Upper lobe of left lung (tissue), 6 donors: Measurements from ENCODE around the gene TTF1. TPM values are rescaled to one million over a fixed set of nuclear protein-coding genes. Genes with fewer than 3 reads are reported as not detected.
A peak's percentile ranks its signal among the peaks of the same experiment; 100 is the strongest.
"Not testable (repeated sequence)": the region's sequence is repeated elsewhere in the genome, so short reads cannot be mapped to it uniquely, and the experiment has no call there.

Experiments
- ATAC-seq, 2 donors: fragments of 200-7000 bp; cut with Tn5 transposase; one replicate each; pipeline ENCODE4 v1.9.1; 2022; ENCODE audit warnings: mild to moderate bottlenecking in 2 of 2, moderate library complexity in 2 of 2; ENCODE audit not compliant: low FRiP score in 2 of 2
- DNase-seq, 2 donors: peaks; one replicate each; pipeline ENCODE4 v3.0.0-alpha.2; 2019 to 2020
- H3K27ac ChIP-seq, 4 donors: fragments of 200-600 bp; sonication (generic); one replicate each; pipeline ENCODE4 v1.5.1; 2016 to 2019
- H3K27me3 ChIP-seq, 4 donors: fragments of 200-600 bp; sonication (generic); one replicate each; pipeline ENCODE4 v1.5.1; 2017 to 2019
- H3K36me3 ChIP-seq, 4 donors: fragments of 200-600 bp; sonication (generic); one replicate each; pipeline ENCODE4 v1.5.1; 2016 to 2019
- H3K4me1 ChIP-seq, 4 donors: fragments of 200-600 bp; sonication (generic); one replicate each; pipeline ENCODE4 v1.5.1; 2018 to 2019
- H3K4me3 ChIP-seq, 4 donors: fragments of 200-600 bp; sonication (generic); one replicate each; pipeline ENCODE4 v1.5.1; 2017 to 2019; ENCODE audit warnings: mild to moderate bottlenecking in 2 of 4, moderate library complexity in 1 of 4
- H3K9me3 ChIP-seq, 4 donors: fragments of 200-600 bp; sonication (generic); one replicate each; pipeline ENCODE4 v1.5.1; 2018 to 2019
- EP300 ChIP-seq, 4 donors: sonication (generic); formaldehyde crosslinking; IDR thresholded peaks; one replicate each; pipeline ENCODE4 v1.5.1; 2017; ENCODE audit warnings: antibody characterized with exemption in 4 of 4, control low read depth in 2 of 4
- POLR2A ChIP-seq, 4 donors: fragments of 450-650 bp; IDR thresholded peaks; one replicate each; pipeline ENCODE4 v1.5.1; 2016 to 2017; ENCODE audit warnings: antibody characterized with exemption in 4 of 4, mild to moderate bottlenecking in 2 of 4
- POLR2AphosphoS5 ChIP-seq, 2 donors: sonication (generic); formaldehyde crosslinking; IDR thresholded peaks; one replicate each; pipeline ENCODE4 v1.5.1; 2017; ENCODE audit warnings: antibody characterized with exemption in 2 of 2
- WGBS, 2 donors: methylation state at CpG; one replicate each; pipeline ENCODE4 v1.1.5; 2017 to 2018; 5-methylcytosine and 5-hydroxymethylcytosine counted together
- total RNA-seq, 6 donors: library from RNA; depleted of rRNA in 4 of 6; stranded (reverse); fragments of >200 nt in 4 of 6; gene quantifications; one replicate each; pipeline versions ENCODE4 v1.1.0 to v1.2.1, GENCODE V29; 2016 to 2021
- TF ChIP-seq, protein P1 (sequence below), 6 experiments: fragments of 450-650 bp in 4 of 6; fragments of 200-600 bp in 2 of 6; sonication (generic) in 2 of 6; IDR thresholded peaks; one replicate each; pipeline ENCODE4 v1.5.1; 2016 to 2019; ENCODE audit warnings: antibody characterized with exemption in 6 of 6
- donor health status: DM: no; HTN: no; CAD: no; lungs with moderate emphysema.
- donor health status: DM: no; HTN: yes; CAD: no; lungs with severe emphysema.

The TTF1 gene
- total RNA-seq, 6 donors from 2014 or later, result 7.7 to 16.9 (median 12.3) TPM

DNA sequence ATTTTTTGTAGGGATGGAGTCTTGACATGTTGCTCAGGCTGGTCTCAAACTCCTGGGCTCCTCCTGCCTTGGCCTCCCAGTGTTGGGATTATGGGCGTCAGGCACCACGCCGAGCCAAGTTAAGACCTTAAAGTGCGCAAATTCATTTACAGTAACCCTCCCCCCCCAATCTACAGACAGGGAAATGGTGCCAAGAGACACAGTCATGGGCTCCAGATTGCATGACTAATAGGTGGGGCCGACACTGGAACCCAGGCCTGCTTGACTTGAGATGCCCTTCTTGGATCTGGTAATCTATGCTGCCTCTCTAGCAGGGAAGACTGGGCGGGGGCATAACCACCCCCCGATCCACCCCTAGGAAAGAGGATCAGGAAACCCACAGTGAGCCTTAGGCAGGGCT is 19.5 kb downstream of the TTF1 start:
- peaks cover 7 to 15% (median 9%) of the 10 kb centered on the region in 4 donors for H3K4me1 ChIP-seq
- no peaks in the 10 kb centered on the region for H3K27me3 ChIP-seq
- peaks cover 45 to 87% (median 68%) of the 10 kb centered on the region in 4 donors for H3K36me3 ChIP-seq
- DNase-seq, result no peak
- H3K9me3 ChIP-seq, result no peaks in the 10 kb centered on the region
- no peak overlapping the region for H3K4me3 ChIP-seq
- H3K27ac ChIP-seq, result no peak overlapping the region
- 91 to 96% methylated on average over 7 of the region's 7 CpGs for WGBS, 2 donors
- TF ChIP-seq POLR2A (IDR thresholded peaks at IDR 0.05), result no peak
- TF ChIP-seq, protein P1, sequence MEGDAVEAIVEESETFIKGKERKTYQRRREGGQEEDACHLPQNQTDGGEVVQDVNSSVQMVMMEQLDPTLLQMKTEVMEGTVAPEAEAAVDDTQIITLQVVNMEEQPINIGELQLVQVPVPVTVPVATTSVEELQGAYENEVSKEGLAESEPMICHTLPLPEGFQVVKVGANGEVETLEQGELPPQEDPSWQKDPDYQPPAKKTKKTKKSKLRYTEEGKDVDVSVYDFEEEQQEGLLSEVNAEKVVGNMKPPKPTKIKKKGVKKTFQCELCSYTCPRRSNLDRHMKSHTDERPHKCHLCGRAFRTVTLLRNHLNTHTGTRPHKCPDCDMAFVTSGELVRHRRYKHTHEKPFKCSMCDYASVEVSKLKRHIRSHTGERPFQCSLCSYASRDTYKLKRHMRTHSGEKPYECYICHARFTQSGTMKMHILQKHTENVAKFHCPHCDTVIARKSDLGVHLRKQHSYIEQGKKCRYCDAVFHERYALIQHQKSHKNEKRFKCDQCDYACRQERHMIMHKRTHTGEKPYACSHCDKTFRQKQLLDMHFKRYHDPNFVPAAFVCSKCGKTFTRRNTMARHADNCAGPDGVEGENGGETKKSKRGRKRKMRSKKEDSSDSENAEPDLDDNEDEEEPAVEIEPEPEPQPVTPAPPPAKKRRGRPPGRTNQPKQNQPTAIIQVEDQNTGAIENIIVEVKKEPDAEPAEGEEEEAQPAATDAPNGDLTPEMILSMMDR (IDR thresholded peaks at IDR 0.05), result no peak
- TF ChIP-seq EP300 (IDR thresholded peaks at IDR 0.05), result no peak
- no peak for TF ChIP-seq POLR2AphosphoS5 (IDR thresholded peaks at IDR 0.05)
- no peak for ATAC-seq

DNA sequence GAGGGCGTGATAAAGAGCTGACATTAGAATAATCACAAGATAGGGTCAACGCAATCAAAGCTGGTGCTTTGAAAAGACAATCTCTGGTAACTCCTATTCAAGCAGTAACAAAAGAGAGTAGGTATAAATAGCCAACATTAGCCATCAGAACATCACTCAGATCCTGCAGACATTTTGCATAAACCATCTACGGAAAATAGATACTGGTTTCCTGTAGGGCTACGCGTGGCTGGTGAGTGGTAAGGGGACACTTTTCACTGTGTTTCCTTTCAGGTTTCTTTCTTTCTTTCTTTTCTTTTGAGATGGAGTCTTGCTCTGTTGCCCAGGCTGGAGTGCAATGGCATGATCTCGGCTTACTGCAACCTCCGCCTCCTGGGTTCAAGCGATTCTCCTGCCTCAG is 22.3 kb downstream of the TTF1 start:
- Histone ChIP-seq H3K4me1 (peaks cover 7 to 15% (median 9%) of the 10 kb centered on the region in 4 donors), H3K4me3 (no peak overlapping the region), H3K27ac (peak overlapping the region in 2 of 4 donors; percentile 38 to 70), H3K9me3 (no peaks in the 10 kb centered on the region), H3K36me3 (peaks cover 25 to 71% (median 40%) of the 10 kb centered on the region in 4 donors), H3K27me3 (no peaks in the 10 kb centered on the region)
- WGBS, 2 donors, result 75 to 76% methylated on average over 8 of the region's 8 CpGs
- DNase-seq, result no peak
- ATAC-seq, result no peak
- TF ChIP-seq, protein P1 (IDR thresholded peaks at IDR 0.05), result no peak
- TF ChIP-seq POLR2A (IDR thresholded peaks at IDR 0.05), result no peak
- TF ChIP-seq EP300 (IDR thresholded peaks at IDR 0.05), result no peak
- no peak for TF ChIP-seq POLR2AphosphoS5 (IDR thresholded peaks at IDR 0.05)

DNA sequence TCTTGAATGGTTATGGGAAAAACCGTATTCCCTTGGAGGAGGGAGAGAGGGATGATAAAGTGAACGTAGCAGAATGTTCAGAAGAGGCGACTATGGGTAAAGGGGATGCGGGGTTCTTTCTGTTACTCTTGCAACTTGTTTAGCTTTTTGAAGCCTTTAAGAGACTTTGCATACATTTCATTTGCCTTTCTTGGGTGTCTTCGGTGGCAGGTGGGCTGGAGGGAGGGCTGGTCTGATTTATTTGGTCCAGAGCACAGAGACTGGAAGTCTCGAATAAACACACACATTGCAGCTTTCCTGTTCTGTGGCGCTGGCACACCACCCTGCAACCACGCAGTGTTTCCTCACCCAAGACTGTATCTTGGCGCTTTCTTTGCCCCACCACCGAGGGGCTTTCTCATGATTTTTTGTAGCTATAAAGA is 23.2 kb downstream of the TTF1 start:
- peaks cover 7 to 15% (median 9%) of the 10 kb centered on the region in 4 donors for H3K4me1 ChIP-seq
- no peaks in the 10 kb centered on the region for H3K9me3 ChIP-seq
- no peak overlapping the region for H3K4me3 ChIP-seq
- TF ChIP-seq POLR2AphosphoS5 (IDR thresholded peaks at IDR 0.05), result peak in 1 of 2 donors; percentile 47
- TF ChIP-seq EP300 (IDR thresholded peaks at IDR 0.05), result no peak
- no peak for ATAC-seq
- peaks cover 19 to 71% (median 37%) of the 10 kb centered on the region in 4 donors for H3K36me3 ChIP-seq
- WGBS, 2 donors, result 56 to 62% methylated on average over 10 of the region's 10 CpGs
- no peaks in the 10 kb centered on the region for H3K27me3 ChIP-seq
- no peak for DNase-seq
- H3K27ac ChIP-seq, result peak overlapping the region in 3 of 4 donors; percentile 20 to 70 (median 38)

DNA sequence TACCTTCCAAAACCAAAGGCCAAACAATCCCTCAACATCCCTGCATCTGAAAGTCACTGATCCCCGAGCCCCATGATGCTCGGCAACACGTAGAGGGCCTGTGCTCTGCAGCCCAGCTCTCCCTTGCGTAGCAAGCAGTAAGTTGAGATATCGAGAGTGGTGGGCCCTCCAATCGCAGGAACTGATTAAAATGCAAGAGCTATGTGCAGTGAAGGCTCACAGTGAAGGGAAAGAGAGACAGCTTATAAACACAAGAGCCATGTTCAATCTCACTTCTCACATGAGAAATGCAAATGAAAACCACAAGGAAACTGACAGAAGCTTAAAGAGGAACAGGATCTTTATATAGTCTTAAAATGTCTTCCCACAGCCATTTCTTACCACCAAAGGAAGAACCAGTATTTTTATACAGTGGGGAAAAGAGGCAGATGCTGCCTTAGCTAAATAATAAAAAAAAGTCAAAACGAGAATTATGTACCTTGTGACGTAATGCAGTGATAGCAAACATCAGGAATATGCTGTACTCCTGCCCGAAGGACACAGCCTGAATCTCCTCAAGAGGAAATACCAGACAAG is 24.6 kb downstream of the TTF1 start:
- DNase-seq (no peak), ATAC-seq (no peak)
- WGBS, 2 donors, result 71 to 86% methylated on average over 9 of the region's 9 CpGs
- peak overlapping the region in 3 of 4 donors; percentile 10 to 70 (median 38) for H3K27ac ChIP-seq
- H3K27me3 ChIP-seq, result no peaks in the 10 kb centered on the region
- no peak overlapping the region for H3K4me3 ChIP-seq
- peaks cover 7 to 15% (median 9%) of the 10 kb centered on the region in 4 donors for H3K4me1 ChIP-seq
- H3K36me3 ChIP-seq, result peaks cover 15 to 68% (median 34%) of the 10 kb centered on the region in 4 donors
- TF ChIP-seq EP300 (IDR thresholded peaks at IDR 0.05) (no peak), POLR2A (IDR thresholded peaks at IDR 0.05) (no peak), POLR2AphosphoS5 (IDR thresholded peaks at IDR 0.05) (no peak)
- TF ChIP-seq, protein P1 (IDR thresholded peaks at IDR 0.05), result no peak
- H3K9me3 ChIP-seq, result no peaks in the 10 kb centered on the region

DNA sequence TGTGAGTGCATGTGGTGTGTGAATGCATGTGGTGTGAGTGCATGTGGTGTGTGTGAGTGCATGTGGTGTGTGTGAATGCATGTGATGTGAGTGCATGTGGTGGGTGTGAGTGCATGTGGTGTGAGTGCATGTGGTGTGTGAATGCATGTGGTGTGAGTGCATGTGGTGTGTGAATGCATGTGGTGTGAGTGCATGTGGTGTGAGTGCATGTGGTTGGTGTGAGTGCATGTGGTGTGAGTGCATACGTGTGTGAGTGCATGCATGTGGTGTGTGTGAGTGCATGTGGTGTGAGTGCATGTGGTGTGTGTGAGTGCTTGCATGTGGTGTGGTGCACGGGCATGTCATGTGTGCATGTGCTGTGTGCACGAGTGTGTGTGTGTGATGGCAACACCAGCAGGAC is 28.2 kb downstream of the TTF1 start:
- H3K4me1 ChIP-seq, result peaks cover under 1 to 16% (median 9%) of the 10 kb centered on the region in 4 donors
- not testable (repeated sequence) for DNase-seq, H3K27me3 ChIP-seq, ATAC-seq, H3K27ac ChIP-seq, H3K9me3 ChIP-seq, H3K4me3 ChIP-seq
- peaks cover 3 to 55% (median 26%) of the 10 kb centered on the region in 4 donors for H3K36me3 ChIP-seq
- WGBS, 2 donors, result 87 to 92% methylated on average over 3 of the region's 3 CpGs

DNA sequence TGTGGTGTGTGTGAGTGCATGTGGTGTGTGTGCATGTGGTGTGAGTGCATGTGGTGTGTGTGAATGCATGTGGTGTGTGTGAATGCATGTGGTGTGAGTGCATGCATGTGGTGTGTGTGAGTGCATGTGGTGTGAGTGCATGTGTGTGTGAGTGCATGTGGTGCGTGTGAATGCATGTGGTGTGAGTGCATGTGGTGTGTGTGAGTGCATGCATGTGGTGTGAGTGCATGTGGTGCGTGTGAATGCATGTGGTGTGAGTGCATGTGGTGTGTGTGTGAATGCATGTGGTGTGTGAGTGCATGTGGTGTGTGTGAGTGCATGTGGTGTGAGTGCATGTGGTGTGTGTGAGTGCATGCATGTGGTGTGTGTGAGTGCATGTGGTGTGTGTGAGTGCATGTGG is 28.9 kb downstream of the TTF1 start:
- peaks cover 7 to 18% (median 10%) of the 10 kb centered on the region in 4 donors for H3K4me1 ChIP-seq
- not testable (repeated sequence) for DNase-seq, H3K9me3 ChIP-seq, H3K27me3 ChIP-seq, H3K4me3 ChIP-seq, ATAC-seq, H3K27ac ChIP-seq
- H3K36me3 ChIP-seq, result peaks cover 3 to 51% (median 25%) of the 10 kb centered on the region in 4 donors
- WGBS, 2 donors, result 92 to 98% methylated on average over 2 of the region's 2 CpGs
